ENCODE results near the gene SPINT1. TPM values are rescaled to one million over a fixed set of nuclear protein-coding genes. Genes with fewer than 3 reads are reported as not detected.

SPINT1 gene
- total RNA-seq, 1 donor from 2014 or later, result 1.5 TPM

- peaks cover 0 to 12% of the 10 kb centered on the region in 2 donors for H3K36me3 ChIP-seq
- no peak overlapping the region for H3K27ac ChIP-seq
- H3K27me3 ChIP-seq, result no peaks in the 10 kb centered on the region
- no peak for DNase-seq (ENCODE audit: low spot score in 2 of 2)
- intact Hi-C loops (cut with DNase I), result loop anchor here (5.0 kb wide), 2 partner anchors 225 to 300 kb away; partner anchors contain the start of genes INO80 and KNL1
- TF ChIP-seq, protein P1, sequence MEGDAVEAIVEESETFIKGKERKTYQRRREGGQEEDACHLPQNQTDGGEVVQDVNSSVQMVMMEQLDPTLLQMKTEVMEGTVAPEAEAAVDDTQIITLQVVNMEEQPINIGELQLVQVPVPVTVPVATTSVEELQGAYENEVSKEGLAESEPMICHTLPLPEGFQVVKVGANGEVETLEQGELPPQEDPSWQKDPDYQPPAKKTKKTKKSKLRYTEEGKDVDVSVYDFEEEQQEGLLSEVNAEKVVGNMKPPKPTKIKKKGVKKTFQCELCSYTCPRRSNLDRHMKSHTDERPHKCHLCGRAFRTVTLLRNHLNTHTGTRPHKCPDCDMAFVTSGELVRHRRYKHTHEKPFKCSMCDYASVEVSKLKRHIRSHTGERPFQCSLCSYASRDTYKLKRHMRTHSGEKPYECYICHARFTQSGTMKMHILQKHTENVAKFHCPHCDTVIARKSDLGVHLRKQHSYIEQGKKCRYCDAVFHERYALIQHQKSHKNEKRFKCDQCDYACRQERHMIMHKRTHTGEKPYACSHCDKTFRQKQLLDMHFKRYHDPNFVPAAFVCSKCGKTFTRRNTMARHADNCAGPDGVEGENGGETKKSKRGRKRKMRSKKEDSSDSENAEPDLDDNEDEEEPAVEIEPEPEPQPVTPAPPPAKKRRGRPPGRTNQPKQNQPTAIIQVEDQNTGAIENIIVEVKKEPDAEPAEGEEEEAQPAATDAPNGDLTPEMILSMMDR (IDR thresholded peaks at IDR 0.05), result no peak
- no peaks in the 10 kb centered on the region for H3K9me3 ChIP-seq
- no peak overlapping the region for H3K4me3 ChIP-seq
- H3K4me1 ChIP-seq, result peaks cover 0 to 13% of the 10 kb centered on the region in 2 donors
Observed at GRCh38 chr15:40892447-40893012, 48.7 kb downstream of the SPINT1 start.

DNA sequence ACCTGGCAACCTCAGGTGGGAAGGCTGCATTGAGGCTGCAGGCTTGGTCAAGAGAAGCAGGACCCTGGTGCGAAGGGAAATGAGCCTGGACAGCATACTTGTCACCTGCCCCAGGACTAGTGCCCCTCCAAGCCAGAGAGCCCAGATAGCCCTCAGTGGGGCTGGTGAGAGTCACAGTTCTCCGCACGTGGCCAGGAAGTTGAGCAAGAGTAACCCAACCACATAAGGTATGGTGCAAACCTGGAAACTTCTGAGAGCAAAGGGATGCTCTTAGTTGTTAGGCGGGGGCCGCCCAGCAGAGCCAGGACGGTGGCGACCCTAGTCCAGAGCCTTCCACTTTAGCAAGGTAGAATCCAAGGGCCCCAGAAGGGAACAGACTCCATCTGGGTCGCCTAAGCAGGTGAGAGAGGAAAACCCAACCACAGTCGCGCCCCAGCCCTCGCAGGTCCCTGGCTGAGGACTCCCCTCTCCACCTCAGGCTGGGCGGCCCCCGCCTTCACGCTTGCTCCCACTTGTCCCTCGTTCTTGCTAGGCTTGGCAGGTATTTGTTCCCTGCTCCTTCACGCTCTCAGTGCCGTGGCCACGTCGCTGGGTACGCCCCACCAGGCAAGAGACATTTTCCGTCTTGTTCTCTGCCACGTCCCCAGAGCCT lies 49.3 kb downstream of the SPINT1 start:
- H3K27ac ChIP-seq, result peak overlapping the region; percentile 85 to 89
- TF ChIP-seq, protein P1 (IDR thresholded peaks at IDR 0.05), result no peak
- H3K4me1 ChIP-seq, result peaks cover 0 to 13% of the 10 kb centered on the region in 2 donors
- H3K9me3 ChIP-seq, result no peaks in the 10 kb centered on the region
- peaks cover 4 to 13% of the 10 kb centered on the region in 2 donors for H3K36me3 ChIP-seq
- no peaks in the 10 kb centered on the region for H3K27me3 ChIP-seq
- H3K4me3 ChIP-seq, result peak overlapping the region; percentile 65 to 82
- intact Hi-C loops (cut with DNase I), result loop anchor here (5.0 kb wide), 2 partner anchors 224 to 301 kb away; partner anchors contain the start of genes INO80 and KNL1
- no peak for DNase-seq (ENCODE audit: low spot score in 2 of 2)

DNA sequence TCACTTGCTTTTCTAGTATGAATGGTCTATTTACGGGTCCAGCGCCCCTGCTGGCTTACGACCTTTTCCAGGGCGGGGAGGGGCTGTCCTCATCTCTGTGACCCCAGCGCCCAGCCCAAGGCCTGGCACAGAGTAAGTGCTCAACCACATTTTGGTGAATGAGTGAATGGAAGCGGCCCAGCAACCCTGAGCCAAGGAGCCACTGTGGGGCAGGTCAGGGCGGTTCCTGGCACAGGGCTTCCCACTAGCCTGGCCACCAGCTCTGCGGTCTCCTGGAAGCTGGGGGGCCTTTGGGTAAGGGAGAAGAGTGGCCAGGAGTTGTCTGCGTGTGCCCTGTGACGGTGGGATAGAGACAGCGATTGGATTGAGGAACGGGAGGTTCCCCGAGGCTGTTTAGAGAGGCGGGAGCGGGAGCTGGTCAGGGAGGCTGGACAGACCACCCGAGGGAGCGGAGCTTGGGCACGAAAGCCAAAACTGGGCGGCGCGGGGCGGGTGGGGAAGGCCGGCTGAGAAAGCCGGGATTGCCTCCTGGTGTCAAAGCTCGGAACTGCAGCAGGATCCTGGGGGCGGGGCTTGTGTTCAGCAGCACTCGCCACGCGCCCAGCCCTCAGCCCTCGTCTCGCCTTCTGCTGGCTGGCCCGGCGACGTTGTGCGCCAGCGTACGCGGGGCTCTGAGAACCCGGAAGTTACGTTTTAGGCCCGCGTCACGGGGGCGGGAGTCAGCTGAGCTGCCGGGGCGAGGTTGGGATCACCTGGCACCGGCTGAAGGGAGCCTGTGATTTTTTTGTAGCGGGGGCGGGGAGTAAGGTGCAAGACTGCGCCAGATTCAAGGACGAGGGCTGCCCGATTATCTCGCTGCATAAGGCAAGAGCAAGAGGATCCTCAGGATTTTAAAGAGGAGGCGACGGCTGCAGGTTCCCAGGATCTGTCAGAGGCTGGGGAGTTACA lies 50.2 kb downstream of the SPINT1 start, which contains the start of gene VPS18:
TSS of gene VPS18 (plus strand) at position 718 of the 948 bp plus-strand sequence. CDS start 319 bp downstream, outside the sequence.
- Histone ChIP-seq H3K27me3 (no peaks in the 10 kb centered on the region), H3K4me3 (peak within 1 kb of the TSS; percentile 65 to 82), H3K4me1 (peaks cover 0 to 13% of the 10 kb centered on the region in 2 donors), H3K9me3 (no peaks in the 10 kb centered on the region), H3K27ac (peak within 1 kb of the TSS; percentile 85 to 89), H3K36me3 (peaks cover 11 to 21% of the 10 kb centered on the region in 2 donors)
- intact Hi-C loops (cut with DNase I), result loop anchor here (1.0 to 5.0 kb wide), 10 partner anchors 12 to 329 kb away; partner anchors contain the start of genes CCDC32, DNAJC17, GCHFR and INO80
- TF ChIP-seq, protein P1 (IDR thresholded peaks at IDR 0.05), result peak; percentile 98 to 99 (median 98)
- peak; percentile 91 to 99 for DNase-seq (ENCODE audit: low spot score in 2 of 2)

GRCh38 chr15:40894681-40895448 lies 51.0 kb downstream of the SPINT1 start:
- no peaks in the 10 kb centered on the region for H3K9me3 ChIP-seq
- peak overlapping the region; percentile 85 to 89 for H3K27ac ChIP-seq
- peaks cover 0 to 13% of the 10 kb centered on the region in 2 donors for H3K4me1 ChIP-seq
- DNase-seq (ENCODE audit: low spot score in 2 of 2), result peak in 1 of 2 donors; percentile 79
- intact Hi-C loops (cut with DNase I), result loop anchor here (1.0 to 5.0 kb wide), 10 partner anchors 11 to 330 kb away; partner anchors contain the start of genes CCDC32, DNAJC17, GCHFR and INO80
- TF ChIP-seq, protein P1 (IDR thresholded peaks at IDR 0.05), result peak; percentile 18 to 30 (median 29)
- peak overlapping the region; percentile 65 to 82 for H3K4me3 ChIP-seq
- no peaks in the 10 kb centered on the region for H3K27me3 ChIP-seq
- H3K36me3 ChIP-seq, result peaks cover 19 to 30% of the 10 kb centered on the region in 2 donors

All from ascending aorta (tissue), 2 donors.